GM12872 (cell line): Measurements from ENCODE around the gene KCNJ10.

Experiments
- TF ChIP-seq, protein P1 (sequence below): IDR thresholded peaks from 3 replicates; pipeline ENCODE4 v1.5.1; 2011; ENCODE audit warnings: low read depth, mild to moderate bottlenecking, low read length, moderate library complexity; ENCODE audit not compliant: insufficient read depth

KCNJ10 gene

DNA sequence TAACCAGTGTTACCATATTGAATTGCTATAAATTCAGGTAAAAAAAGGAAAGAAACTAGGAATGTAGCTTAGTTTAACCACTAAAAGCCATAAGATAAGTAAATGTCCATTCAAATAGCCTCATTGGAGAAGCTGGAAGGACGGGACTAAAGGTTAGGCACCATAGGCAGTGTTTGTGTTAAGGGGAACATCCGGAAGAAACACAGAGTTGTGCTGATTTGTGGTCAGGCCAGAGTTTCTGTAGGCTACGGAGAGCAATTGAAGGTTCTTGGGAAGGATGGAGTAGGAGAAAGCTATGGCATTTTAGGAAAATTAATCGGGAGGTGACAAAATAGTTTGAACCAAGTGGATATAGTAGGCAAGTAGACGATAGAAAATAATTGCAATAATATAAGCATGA, 1.3 kb upstream of the KCNJ10 start:
- TF ChIP-seq, protein P1, sequence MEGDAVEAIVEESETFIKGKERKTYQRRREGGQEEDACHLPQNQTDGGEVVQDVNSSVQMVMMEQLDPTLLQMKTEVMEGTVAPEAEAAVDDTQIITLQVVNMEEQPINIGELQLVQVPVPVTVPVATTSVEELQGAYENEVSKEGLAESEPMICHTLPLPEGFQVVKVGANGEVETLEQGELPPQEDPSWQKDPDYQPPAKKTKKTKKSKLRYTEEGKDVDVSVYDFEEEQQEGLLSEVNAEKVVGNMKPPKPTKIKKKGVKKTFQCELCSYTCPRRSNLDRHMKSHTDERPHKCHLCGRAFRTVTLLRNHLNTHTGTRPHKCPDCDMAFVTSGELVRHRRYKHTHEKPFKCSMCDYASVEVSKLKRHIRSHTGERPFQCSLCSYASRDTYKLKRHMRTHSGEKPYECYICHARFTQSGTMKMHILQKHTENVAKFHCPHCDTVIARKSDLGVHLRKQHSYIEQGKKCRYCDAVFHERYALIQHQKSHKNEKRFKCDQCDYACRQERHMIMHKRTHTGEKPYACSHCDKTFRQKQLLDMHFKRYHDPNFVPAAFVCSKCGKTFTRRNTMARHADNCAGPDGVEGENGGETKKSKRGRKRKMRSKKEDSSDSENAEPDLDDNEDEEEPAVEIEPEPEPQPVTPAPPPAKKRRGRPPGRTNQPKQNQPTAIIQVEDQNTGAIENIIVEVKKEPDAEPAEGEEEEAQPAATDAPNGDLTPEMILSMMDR = no peak

DNA sequence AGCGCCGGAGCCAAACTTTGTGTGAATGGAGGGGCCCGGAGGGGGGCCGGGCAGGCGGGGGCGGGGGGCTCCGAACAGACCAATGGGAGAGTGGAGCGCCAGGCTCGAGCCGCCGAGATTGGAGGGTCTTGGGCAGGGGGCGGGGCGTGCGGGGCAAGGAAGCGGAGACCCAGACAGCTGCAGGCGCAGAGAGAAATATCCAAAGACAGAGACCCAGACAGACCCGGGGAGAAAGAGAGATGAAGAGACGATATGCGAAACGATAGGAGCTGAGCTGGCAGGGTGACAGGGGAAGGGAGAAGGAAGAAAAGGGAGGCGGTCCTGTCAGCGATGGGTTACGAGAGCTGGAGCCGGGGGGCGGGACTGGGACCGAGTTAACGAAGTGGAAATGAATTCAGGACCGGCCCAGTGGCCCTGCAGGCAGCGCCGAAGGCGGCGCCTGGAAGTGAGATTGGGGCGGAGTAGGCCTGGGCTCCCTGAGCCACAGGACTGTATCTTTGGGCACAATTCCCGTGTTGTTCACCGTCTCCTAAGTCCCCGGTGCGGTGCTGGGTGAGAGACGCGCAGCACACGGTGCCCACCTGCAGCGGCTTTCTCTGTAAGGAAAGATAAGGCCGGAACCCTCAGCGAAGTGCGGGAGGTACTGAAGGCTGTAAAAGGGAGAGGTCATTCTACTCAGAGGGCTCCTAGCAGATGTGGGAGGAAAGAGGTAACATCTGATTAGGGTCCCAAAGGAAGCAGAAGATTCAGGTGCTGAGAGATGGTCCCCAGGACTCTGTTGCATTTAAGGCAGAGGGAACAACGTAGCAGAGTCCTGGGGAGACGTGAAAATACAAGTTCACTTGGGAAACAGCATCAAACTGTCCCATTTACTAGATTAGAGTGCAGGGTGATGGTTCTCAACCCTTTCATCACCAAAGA, 543 bp upstream of the KCNJ10 start:
- TF ChIP-seq, protein P1 = no peak

DNA sequence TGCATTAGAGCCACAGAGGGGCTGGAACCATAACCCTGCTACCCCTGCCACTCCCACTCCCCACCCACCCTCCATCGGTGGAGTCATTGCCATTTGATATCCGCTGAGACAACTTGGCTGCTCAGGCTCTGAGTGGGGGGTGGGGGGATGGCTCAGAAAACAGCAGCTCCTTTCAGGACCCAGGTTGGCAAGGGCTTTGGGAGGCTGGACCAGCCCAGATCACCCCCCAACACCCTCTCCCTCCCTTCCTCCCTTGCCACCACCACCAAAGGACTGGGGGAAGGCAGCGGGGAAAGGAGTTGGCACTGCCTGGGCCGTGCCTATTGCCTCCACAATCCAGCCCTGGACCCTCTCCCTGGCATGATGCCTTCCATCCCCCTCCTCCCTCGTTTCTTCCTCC, 1.7 kb downstream of the KCNJ10 start:
- TF ChIP-seq, protein P1 = no peak

DNA sequence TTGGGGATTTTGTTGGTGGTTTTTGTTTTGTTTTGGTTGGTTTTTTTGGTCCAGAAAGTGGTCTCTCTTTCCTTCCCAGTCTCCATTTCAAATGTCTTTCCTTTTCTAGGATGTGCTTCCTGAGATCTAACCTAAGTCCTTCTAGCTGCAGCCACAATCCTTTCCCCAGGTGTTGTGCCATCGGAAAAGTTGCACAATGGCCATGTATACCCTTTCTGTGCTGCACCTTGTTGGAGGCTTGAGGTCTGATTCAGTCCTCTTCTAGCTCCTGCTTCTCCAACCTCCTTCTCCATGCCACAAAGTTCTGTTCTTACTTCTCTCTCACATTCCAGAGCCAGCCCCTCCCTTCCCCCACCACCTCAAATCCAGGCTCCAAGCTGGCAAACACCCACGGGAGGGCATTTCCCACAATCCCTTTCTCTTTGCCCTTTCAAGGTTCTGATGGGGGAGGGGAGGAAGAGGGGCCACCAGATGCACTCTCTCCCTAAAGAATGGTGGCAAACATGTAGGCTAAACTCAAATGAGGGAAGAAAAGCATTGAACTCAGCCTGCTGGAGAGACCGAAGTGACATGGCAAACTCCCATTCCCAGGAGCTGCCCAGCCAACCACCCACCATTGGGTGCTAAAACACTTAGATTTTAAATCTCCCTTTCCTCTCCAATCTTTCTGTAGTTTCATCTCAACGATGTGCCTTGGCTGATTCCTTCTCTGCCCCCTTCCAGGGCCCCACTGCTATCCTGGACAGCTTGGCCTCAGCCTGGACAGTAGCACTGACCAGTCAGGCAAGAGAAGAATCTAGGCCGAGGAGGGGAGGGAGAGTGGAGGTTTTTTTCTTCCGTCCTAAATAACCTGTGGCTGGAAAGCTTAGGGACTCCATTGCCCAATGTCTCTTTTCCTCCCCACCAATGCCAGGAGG, 2.9 kb downstream of the KCNJ10 start:
- TF ChIP-seq, protein P1 = no peak

DNA sequence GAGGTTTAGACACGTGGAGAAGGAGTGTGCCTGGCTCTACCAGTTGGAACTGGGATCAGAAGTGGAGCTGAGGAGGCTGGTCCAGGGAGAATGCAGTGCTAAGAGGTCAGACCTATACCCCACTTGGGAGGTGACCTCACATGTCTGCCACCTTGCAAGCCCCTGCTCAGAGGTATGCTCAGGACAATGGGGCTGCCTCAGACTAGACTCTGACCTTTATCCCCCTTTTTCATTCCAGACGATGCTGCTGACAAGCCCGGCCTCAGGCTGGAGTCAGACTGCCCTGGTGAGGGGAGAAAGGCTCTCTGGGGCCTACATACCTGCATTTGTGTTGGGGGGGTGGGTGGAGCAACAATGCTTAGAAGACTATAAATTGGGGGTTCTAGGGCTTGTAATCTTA, 5.2 kb downstream of the KCNJ10 start:
- TF ChIP-seq, protein P1 = no peak

DNA sequence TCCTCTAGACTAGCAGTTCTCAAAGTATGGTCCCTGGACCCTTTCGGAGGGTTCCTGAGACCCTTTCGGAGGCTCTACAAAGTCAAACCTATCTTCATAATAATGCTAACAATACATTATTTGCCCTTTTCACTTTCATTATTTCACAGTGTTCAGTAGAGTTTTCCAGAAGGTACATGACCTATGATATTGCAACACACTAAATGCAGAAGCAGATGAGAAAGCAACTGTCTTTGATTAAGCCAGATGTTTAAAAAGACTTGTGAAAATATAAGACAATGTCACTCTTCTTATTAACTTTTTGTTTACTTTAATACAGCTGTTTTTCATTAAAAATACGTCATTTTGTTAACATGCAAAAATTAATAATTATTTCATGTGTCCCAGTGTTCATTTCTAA, 5.8 kb downstream of the KCNJ10 start:
- TF ChIP-seq, protein P1 = no peak

DNA sequence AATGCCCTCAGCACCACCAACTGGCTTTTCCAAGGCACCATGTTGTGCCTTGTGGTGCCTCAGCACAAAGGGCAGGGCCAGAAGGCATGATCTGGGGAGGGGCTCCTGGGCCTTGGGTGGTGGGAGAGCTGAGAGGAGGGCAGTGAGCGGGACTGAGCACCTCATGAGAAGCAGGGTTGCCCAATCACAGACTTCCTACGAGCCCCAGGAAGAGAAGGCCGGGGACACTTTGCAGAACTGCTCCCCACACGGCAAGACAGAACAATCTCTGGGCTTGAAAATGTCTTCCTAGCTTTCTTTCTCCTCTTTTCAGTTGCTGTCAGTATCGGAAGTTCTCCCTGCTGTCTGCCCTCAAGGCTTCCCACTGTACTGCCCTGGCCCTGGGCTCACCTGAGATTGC, 6.8 kb downstream of the KCNJ10 start:
- TF ChIP-seq, protein P1 = no peak
